ENCODE measurements around the gene KRT78.

KRT78 gene

GRCh38 chr12:52820521-52820920, 28.3 kb downstream of the KRT78 start:
- H3K27ac ChIP-seq = no peak overlapping the region
- TF ChIP-seq ZFX (IDR thresholded peaks at IDR 0.05; ENCODE audit: borderline replicate concordance) (no peak), CTCF (IDR thresholded peaks at IDR 0.05) (no peak)

- no peak overlapping the region for H3K27ac ChIP-seq
- no peak for TF ChIP-seq ZFX (IDR thresholded peaks at IDR 0.05; ENCODE audit: borderline replicate concordance)
- TF ChIP-seq CTCF (IDR thresholded peaks at IDR 0.05) = no peak
Measured at GRCh38 chr12:52819731-52820510, 28.9 kb downstream of the KRT78 start.

- no peak for TF ChIP-seq ZFX (IDR thresholded peaks at IDR 0.05; ENCODE audit: borderline replicate concordance)
- TF ChIP-seq CTCF (IDR thresholded peaks at IDR 0.05) = no peak
- no peak overlapping the region for H3K27ac ChIP-seq
Measured at GRCh38 chr12:52818887-52819420, 29.8 kb downstream of the KRT78 start.

GRCh38 chr12:52818388-52818787, 30.4 kb downstream of the KRT78 start:
- no peak for TF ChIP-seq ZFX (IDR thresholded peaks at IDR 0.05; ENCODE audit: borderline replicate concordance)
- TF ChIP-seq CTCF (IDR thresholded peaks at IDR 0.05) = no peak
- H3K27ac ChIP-seq = no peak overlapping the region

- TF ChIP-seq CTCF (IDR thresholded peaks at IDR 0.05) = no peak
- TF ChIP-seq ZFX (IDR thresholded peaks at IDR 0.05; ENCODE audit: borderline replicate concordance) = no peak
- H3K27ac ChIP-seq = no peak overlapping the region
Measured at GRCh38 chr12:52817699-52818238, 31.0 kb downstream of the KRT78 start.

- TF ChIP-seq ZFX (IDR thresholded peaks at IDR 0.05; ENCODE audit: borderline replicate concordance) (no peak), CTCF (IDR thresholded peaks at IDR 0.05) (no peak)
Measured at GRCh38 chr12:52817003-52817698, 31.6 kb downstream of the KRT78 start.

More at GRCh38 chr12:52817003-52817698, 31.6 kb downstream of the KRT78 start:
- H3K27ac ChIP-seq = no peak overlapping the region

All from 22Rv1 (cell line).